SK-N-SH (cell line): ENCODE measurements around the gene KIF5C.

Experiments
- CHD2 ChIP-seq: fragments of 150-350 bp; IDR thresholded peaks from 2 replicates; pipeline ENCODE4 v1.6.1; 2018; ENCODE audit warnings: low read length; ENCODE audit not compliant: partially characterized antibody
- CTCF ChIP-seq: fragments of 200-600 bp; sonication (generic); IDR thresholded peaks from 2 replicates; pipeline ENCODE4 v1.6.1; 2017; ENCODE audit warnings: antibody characterized with exemption, mild to moderate bottlenecking, moderate library complexity

- TF ChIP-seq CTCF (no peak), CHD2 (no peak)
Measured at GRCh38 chr2:148893906-148894305, 18.9 kb downstream of the KIF5C start.
